ENCODE results near the gene PRPF6. TPM values are rescaled to one million over a fixed set of nuclear protein-coding genes. Genes with fewer than 3 reads are reported as not detected.

The PRPF6 gene
- total and polyA plus RNA-seq, 2 of the 13 experiments (the other 11 are each of a cell fraction or from before 2014, with no cell fraction given): 63.7 to 101 TPM

DNA sequence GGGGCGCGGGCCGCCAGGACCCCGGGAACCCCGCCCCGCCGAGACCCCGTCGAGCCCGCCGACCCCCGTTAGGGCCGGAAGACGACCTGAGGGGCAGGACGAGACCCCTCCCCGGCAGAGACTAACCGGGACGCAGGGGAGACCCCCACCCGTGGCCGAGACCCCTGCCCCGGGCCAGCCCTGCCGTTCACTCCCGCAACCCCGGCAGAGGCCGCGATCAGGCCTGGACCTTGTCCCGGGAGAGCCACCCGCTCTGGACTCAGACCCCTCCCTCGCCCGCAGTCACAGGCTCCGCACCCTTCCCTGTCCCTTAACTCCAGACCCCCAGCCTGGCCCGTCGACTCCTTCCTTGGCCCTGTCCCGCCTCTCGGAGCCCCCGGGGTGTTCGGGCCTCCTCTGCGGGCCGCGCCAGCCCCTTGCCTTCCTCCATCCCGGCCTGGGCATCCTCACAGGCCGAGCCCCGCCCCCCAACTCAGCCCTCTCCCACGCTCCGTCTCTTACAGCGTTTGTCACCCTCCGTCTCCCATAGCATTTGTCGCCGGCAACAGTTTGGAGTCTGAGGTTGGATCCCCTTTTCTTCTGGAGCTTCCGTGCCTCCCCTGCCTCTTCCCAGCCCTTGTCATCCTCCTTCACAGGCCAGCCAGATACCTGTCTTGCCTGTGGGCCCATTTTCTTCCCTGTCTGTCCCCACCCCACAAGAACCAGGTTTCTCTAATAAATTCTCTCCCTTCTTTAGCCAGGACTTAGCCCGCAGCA is 82.6 kb downstream of the PRPF6 start (continued):
- TF ChIP-seq, protein P1, sequence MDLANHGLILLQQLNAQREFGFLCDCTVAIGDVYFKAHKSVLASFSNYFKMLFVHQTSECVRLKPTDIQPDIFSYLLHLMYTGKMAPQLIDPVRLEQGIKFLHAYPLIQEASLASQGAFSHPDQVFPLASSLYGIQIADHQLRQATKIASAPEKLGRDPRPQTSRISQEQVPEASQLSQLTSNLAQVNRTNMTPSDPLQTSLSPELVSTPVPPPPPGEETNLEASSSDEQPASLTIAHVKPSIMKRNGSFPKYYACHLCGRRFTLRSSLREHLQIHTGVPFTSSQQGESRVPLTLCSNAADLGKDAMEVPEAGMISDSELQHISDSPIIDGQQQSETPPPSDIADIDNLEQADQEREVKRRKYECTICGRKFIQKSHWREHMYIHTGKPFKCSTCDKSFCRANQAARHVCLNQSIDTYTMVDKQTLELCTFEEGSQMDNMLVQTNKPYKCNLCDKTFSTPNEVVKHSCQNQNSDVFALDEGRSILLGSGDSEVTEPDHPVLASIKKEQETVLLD (CRISPR knock-in tag; IDR thresholded peaks at IDR 0.05; ENCODE audit: low read depth): no peak
- TF ChIP-seq ZSCAN29 (CRISPR knock-in tag; conservative IDR thresholded peaks at IDR 0.05) (no peak), MBNL3 (CRISPR knock-in tag; conservative IDR thresholded peaks at IDR 0.05) (no peak), SYNCRIP (IDR thresholded peaks at IDR 0.05; ENCODE audit: insufficient read depth, low read depth, low read length) (no peak), MXD4 (CRISPR knock-in tag; IDR thresholded peaks at IDR 0.05) (peak; percentile 17; the same call in 1 of the 2 replicates), HIVEP1 (CRISPR knock-in tag; IDR thresholded peaks at IDR 0.05) (peak; percentile 56; the same call in 1 of the 2 replicates), ZNF460 (CRISPR knock-in tag; IDR thresholded peaks at IDR 0.05; ENCODE audit: borderline replicate concordance) (no peak), PPARG (CRISPR knock-in tag; conservative IDR thresholded peaks at IDR 0.05) (no peak; the same call in 1 of the 2 replicates), ZNF841 (CRISPR knock-in tag; IDR thresholded peaks at IDR 0.05; ENCODE audit: borderline replicate concordance) (no peak), ZNF639 (CRISPR knock-in tag; conservative IDR thresholded peaks at IDR 0.05) (no peak), RARA (CRISPR knock-in tag; IDR thresholded peaks at IDR 0.05) (no peak), ELF4 (CRISPR knock-in tag; IDR thresholded peaks at IDR 0.05; ENCODE audit: borderline replicate concordance) (no peak), NFKBIZ (CRISPR knock-in tag; IDR thresholded peaks at IDR 0.05) (peak; percentile 71; the same call in 1 of the 2 replicates), MBD4 (IDR thresholded peaks at IDR 0.05; ENCODE audit: borderline replicate concordance, low read length) (no peak), SP4 (CRISPR knock-in tag; IDR thresholded peaks at IDR 0.05) (no peak), KAT2B (IDR thresholded peaks at IDR 0.05; ENCODE audit: borderline replicate concordance, low read depth, low read length) (no peak), POLR2A (IDR thresholded peaks at IDR 0.05; ENCODE audit: insufficient read depth in 1 of 2, low read depth in 2 of 2, low read length in 2 of 2) (peak in 1 of 2 experiments; percentile 68; a peak in 1 of 4 replicates), CBX5 (CRISPR knock-in tag; IDR thresholded peaks at IDR 0.05; ENCODE audit: borderline replicate concordance) (0 out of 2 replicates have a peak, but pooled peaks have one; percentile 14), ZMYM4 (CRISPR knock-in tag; IDR thresholded peaks at IDR 0.05) (peak; percentile 42; the same call in 1 of the 2 replicates), PAWR (CRISPR knock-in tag; IDR thresholded peaks at IDR 0.05; ENCODE audit: borderline replicate concordance) (no peak)
- TF ChIP-seq, protein P2, sequence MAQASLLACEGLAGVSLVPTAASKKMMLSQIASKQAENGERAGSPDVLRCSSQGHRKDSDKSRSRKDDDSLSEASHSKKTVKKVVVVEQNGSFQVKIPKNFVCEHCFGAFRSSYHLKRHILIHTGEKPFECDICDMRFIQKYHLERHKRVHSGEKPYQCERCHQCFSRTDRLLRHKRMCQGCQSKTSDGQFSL (CRISPR knock-in tag; IDR thresholded peaks at IDR 0.05): no peak
- TF ChIP-seq, protein P3, sequence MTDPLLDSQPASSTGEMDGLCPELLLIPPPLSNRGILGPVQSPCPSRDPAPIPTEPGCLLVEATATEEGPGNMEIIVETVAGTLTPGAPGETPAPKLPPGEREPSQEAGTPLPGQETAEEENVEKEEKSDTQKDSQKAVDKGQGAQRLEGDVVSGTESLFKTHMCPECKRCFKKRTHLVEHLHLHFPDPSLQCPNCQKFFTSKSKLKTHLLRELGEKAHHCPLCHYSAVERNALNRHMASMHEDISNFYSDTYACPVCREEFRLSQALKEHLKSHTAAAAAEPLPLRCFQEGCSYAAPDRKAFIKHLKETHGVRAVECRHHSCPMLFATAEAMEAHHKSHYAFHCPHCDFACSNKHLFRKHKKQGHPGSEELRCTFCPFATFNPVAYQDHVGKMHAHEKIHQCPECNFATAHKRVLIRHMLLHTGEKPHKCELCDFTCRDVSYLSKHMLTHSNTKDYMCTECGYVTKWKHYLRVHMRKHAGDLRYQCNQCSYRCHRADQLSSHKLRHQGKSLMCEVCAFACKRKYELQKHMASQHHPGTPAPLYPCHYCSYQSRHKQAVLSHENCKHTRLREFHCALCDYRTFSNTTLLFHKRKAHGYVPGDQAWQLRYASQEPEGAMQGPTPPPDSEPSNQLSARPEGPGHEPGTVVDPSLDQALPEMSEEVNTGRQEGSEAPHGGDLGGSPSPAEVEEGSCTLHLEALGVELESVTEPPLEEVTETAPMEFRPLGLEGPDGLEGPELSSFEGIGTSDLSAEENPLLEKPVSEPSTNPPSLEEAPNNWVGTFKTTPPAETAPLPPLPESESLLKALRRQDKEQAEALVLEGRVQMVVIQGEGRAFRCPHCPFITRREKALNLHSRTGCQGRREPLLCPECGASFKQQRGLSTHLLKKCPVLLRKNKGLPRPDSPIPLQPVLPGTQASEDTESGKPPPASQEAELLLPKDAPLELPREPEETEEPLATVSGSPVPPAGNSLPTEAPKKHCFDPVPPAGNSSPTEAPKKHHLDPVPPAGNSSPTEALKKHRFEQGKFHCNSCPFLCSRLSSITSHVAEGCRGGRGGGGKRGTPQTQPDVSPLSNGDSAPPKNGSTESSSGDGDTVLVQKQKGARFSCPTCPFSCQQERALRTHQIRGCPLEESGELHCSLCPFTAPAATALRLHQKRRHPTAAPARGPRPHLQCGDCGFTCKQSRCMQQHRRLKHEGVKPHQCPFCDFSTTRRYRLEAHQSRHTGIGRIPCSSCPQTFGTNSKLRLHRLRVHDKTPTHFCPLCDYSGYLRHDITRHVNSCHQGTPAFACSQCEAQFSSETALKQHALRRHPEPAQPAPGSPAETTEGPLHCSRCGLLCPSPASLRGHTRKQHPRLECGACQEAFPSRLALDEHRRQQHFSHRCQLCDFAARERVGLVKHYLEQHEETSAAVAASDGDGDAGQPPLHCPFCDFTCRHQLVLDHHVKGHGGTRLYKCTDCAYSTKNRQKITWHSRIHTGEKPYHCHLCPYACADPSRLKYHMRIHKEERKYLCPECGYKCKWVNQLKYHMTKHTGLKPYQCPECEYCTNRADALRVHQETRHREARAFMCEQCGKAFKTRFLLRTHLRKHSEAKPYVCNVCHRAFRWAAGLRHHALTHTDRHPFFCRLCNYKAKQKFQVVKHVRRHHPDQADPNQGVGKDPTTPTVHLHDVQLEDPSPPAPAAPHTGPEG (CRISPR knock-in tag; IDR thresholded peaks at IDR 0.05): peak; percentile 42

All from HepG2 (cell line).